Mesendoderm (in vitro differentiated cells): ENCODE results near the gene CABP4.
"Not testable (repeated sequence)": the region's sequence is repeated elsewhere in the genome, so short reads cannot be mapped to it uniquely, and the experiment has no call there.

Experiments
- DNase-seq: peaks from one replicate; pipeline ENCODE4 v3.0.0; 2013
- H2AK5ac ChIP-seq: 2 replicates; pipeline ENCODE4 v1.6.1; 2013; ENCODE audit warnings: low read length, inconsistent platforms
- H2BK120ac ChIP-seq: 2 replicates; pipeline ENCODE4 v1.6.1; 2013; ENCODE audit warnings: low read depth, mild to moderate bottlenecking, low read length, moderate library complexity, mixed read lengths
- H2BK15ac ChIP-seq: replicated peaks from 2 replicates; pipeline ENCODE4 v1.6.1; 2013; ENCODE audit warnings: low read depth, mild to moderate bottlenecking, moderate library complexity
- H2BK5ac ChIP-seq: 2 replicates; pipeline ENCODE4 v1.6.1; 2013; ENCODE audit warnings: low read length, inconsistent platforms
- H3K18ac ChIP-seq: 2 replicates; pipeline ENCODE4 v1.6.1; 2013; ENCODE audit warnings: mild to moderate bottlenecking, low read length, mixed read lengths
- H3K23ac ChIP-seq: one replicate; pipeline ENCODE4 v1.6.1; 2013; ENCODE audit warnings: low read length
- H3K27ac ChIP-seq: 2 replicates; pipeline ENCODE4 v1.5.1; 2013; ENCODE audit warnings: low read depth, mild to moderate bottlenecking, inconsistent platforms, low read length, moderate library complexity
- H3K27me3 ChIP-seq: 2 replicates; pipeline ENCODE4 v1.6.1; 2013; ENCODE audit warnings: low read length, control low read depth, mild to moderate bottlenecking, inconsistent platforms; ENCODE audit not compliant: insufficient read depth, poor library complexity
- H3K36me3 ChIP-seq: 2 replicates; pipeline ENCODE4 v1.6.1; 2013; ENCODE audit warnings: low read length, inconsistent platforms; ENCODE audit not compliant: control insufficient read depth, insufficient read depth
- H3K4ac ChIP-seq: one replicate; pipeline ENCODE4 v1.6.1; 2013; ENCODE audit warnings: low read depth, mild to moderate bottlenecking, low read length, moderate library complexity
- H3K4me1 ChIP-seq: 2 replicates; pipeline ENCODE4 v1.6.1; 2013; ENCODE audit warnings: low read depth, low read length, inconsistent platforms; ENCODE audit not compliant: control insufficient read depth
- H3K4me2 ChIP-seq: 2 replicates; pipeline ENCODE4 v1.6.1; 2013; ENCODE audit warnings: low read length
- H3K4me3 ChIP-seq: 2 replicates; pipeline ENCODE4 v1.5.1; 2013; ENCODE audit warnings: mild to moderate bottlenecking, low read length
- H3K56ac ChIP-seq: one replicate; pipeline ENCODE4 v1.6.1; 2013; ENCODE audit warnings: low read length
- H3K79me1 ChIP-seq: 2 replicates; pipeline ENCODE4 v1.6.1; 2013; ENCODE audit warnings: low read length, inconsistent platforms
- H3K79me2 ChIP-seq: 2 replicates; pipeline ENCODE4 v1.6.1; 2013; ENCODE audit warnings: mild to moderate bottlenecking, low read length; ENCODE audit not compliant: control insufficient read depth, insufficient read depth
- H3K9ac ChIP-seq: 2 replicates; pipeline ENCODE4 v1.6.1; 2013; ENCODE audit warnings: low read length, inconsistent platforms
- H4K5ac ChIP-seq: one replicate; pipeline ENCODE4 v1.6.1; 2013; ENCODE audit warnings: low read length
- H4K8ac ChIP-seq: one replicate; pipeline ENCODE4 v1.6.1; 2013; ENCODE audit warnings: low read depth, mild to moderate bottlenecking, control low read depth, low read length, moderate library complexity
- WGBS: extraction: QIAGEN DNeasy Blood & Tissue Kit; methylation state at CpG from one replicate; pipeline ENCODE4 v1.1.7; 2013; ENCODE audit warnings: low lambda C conversion rate, missing lambda C conversion rate; ENCODE audit not compliant: insufficient coverage; ENCODE audit errors: extremely low coverage; 5-methylcytosine and 5-hydroxymethylcytosine counted together

Gene CABP4

DNA sequence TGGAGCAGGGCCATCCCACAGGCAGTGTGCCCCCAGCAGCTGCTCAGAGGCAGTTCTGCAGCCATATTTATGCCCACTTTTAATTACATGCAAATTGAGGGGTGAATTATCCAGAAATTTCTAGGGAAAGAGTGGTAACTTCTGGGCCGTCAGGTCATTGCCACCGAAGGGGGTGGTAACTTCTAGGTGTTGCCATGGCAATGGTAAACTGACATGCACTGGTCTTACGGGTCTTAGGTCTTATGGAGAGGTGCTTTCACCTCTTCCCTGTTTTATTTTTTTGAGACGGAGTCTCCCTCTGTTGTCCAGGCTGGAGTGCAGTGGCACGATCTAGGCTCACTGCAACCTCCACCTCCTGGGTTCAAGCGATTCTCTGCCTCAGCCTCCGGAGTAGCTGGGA is 17.7 kb downstream of the CABP4 start:
- Histone ChIP-seq H2BK5ac (no peak overlapping the region), H3K36me3 (no peaks in the 10 kb centered on the region), H3K27me3 (no peaks in the 10 kb centered on the region), H4K5ac (no peak overlapping the region), H3K4me2 (no peak overlapping the region), H3K27ac (no peak overlapping the region), H3K9ac (no peak overlapping the region), H4K8ac (no peak overlapping the region), H3K79me1 (peaks cover 2% of the 10 kb centered on the region), H3K4ac (no peak overlapping the region), H3K79me2 (no peaks in the 10 kb centered on the region), H2AK5ac (no peak overlapping the region), H3K23ac (no peak overlapping the region), H3K56ac (no peak overlapping the region), H3K4me3 (no peak overlapping the region), H3K4me1 (peaks cover 3% of the 10 kb centered on the region), H2BK120ac (no peak overlapping the region), H3K18ac (no peak overlapping the region), H2BK15ac (no peak overlapping the region)
- WGBS, result no CpG with 5 or more reads among the region's 7 CpGs
- no peak for DNase-seq

DNA sequence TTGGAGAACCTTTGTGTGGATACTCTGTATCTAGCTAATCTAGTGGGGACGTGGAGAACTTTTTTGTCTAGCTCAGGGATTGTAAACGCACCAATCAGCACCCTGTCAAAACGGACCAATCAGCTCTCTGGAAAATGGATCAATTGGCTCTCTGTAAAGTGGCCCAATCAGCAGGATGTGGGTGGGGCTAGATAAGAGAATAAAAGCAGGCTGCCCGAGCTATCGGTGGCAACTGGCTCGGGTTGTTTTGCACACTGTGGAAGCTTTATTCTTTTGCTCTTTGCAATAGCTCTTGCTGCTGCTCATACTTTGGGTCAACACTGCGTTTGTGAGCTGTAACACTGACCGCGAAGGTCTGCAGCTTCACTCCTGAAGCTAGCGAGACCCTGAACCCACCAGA is 21.5 kb downstream of the CABP4 start:
- not testable (repeated sequence) for H2BK15ac ChIP-seq, H2BK120ac ChIP-seq, H3K4me2 ChIP-seq, H3K4me3 ChIP-seq, H4K5ac ChIP-seq, DNase-seq, H3K4ac ChIP-seq, H2AK5ac ChIP-seq, H4K8ac ChIP-seq, H3K56ac ChIP-seq, H2BK5ac ChIP-seq, H3K27me3 ChIP-seq, H3K79me2 ChIP-seq, H3K23ac ChIP-seq, H3K4me1 ChIP-seq, H3K36me3 ChIP-seq, H3K79me1 ChIP-seq, H3K27ac ChIP-seq, H3K18ac ChIP-seq, H3K9ac ChIP-seq
- no CpG with 5 or more reads among the region's 10 CpGs for WGBS

DNA sequence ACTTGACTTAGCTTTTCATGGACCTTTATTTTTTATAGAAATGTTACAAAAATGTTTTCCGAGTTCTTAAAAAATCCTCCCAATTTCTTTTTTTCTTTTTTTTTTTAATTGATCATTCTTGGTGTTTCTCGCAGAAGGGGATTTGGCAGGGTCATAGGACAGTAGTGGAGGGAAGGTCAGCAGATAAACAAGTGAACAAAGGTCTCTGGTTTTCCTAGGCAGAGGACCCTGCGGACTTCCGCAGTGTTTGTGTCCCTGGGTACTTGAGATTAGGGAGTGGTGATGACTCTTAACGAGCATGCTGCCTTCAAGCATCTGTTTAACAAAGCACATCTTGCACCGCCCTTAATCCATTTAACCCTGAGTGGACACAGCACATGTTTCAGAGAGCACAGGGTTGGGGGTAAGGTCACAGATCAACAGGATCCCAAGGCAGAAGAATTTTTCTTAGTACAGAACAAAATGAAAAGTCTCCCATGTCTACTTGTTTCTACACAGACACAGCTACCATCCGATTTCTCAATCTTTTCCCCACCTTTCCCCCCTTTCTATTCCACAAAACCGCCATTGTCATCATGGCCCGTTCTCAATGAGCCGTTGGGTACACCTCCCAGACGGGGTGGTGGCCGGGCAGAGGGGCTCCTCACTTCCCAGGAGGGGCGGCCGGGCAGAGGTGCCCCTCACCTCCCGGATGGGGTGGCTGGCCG is 22.3 kb downstream of the CABP4 start:
- H3K27ac ChIP-seq, H3K4ac ChIP-seq, H2BK120ac ChIP-seq, H3K9ac ChIP-seq, H3K4me2 ChIP-seq, H2AK5ac ChIP-seq, H3K23ac ChIP-seq, H3K18ac ChIP-seq, DNase-seq, H3K56ac ChIP-seq, H3K36me3 ChIP-seq, H3K27me3 ChIP-seq, H3K79me2 ChIP-seq, H3K79me1 ChIP-seq, H3K4me1 ChIP-seq, H4K8ac ChIP-seq, H4K5ac ChIP-seq, H2BK15ac ChIP-seq, H2BK5ac ChIP-seq, H3K4me3 ChIP-seq: not testable (repeated sequence)
- WGBS, result no CpG with 5 or more reads among the region's 16 CpGs

DNA sequence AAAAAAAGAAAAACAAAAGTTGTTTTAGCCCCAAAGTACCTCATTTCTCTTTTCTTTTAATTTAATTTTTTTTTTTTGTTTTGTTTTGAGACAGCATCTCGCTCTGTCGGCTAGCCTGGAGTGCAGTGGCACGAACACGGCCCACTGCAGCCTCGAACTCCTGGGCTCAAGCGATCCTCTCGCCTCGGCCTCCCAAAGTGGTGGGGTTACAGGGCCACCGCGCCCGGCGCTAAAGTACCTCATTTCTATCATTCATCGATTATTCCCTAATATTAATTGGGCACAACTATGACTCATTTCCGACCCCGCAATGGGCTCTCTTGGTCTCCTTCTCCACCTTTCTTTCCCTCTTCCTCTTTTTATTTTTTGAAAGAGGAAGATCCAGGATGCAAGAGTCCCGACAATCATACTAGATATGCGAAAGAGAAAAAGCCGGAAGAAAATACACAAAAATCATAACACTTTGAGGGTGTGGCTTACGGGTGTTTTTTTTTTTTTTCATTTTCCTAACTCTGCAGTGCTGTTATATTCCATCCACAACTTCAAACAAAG is 27.2 kb downstream of the CABP4 start:
- WGBS, result no CpG with 5 or more reads among the region's 19 CpGs
- no peak overlapping the region for H2AK5ac ChIP-seq
- peak overlapping the region; percentile 76 for H3K56ac ChIP-seq
- H3K23ac ChIP-seq, result no peak overlapping the region
- H3K27ac ChIP-seq, result no peak overlapping the region
- DNase-seq, result no peak
- H4K8ac ChIP-seq, result no peak overlapping the region
- H3K4me2 ChIP-seq, result peak overlapping the region; percentile 62
- H3K4me3 ChIP-seq, result no peak overlapping the region
- H2BK5ac ChIP-seq, result no peak overlapping the region
- H3K4me1 ChIP-seq, result no peaks in the 10 kb centered on the region
- no peak overlapping the region for H2BK120ac ChIP-seq
- H3K4ac ChIP-seq, result no peak overlapping the region
- H3K27me3 ChIP-seq, result no peaks in the 10 kb centered on the region
- H4K5ac ChIP-seq, result no peak overlapping the region
- peaks cover 1% of the 10 kb centered on the region for H3K79me1 ChIP-seq
- H3K79me2 ChIP-seq, result no peaks in the 10 kb centered on the region
- H3K9ac ChIP-seq, result peak overlapping the region; percentile 59
- H3K36me3 ChIP-seq, result no peaks in the 10 kb centered on the region
- no peak overlapping the region for H2BK15ac ChIP-seq
- H3K18ac ChIP-seq, result no peak overlapping the region

DNA sequence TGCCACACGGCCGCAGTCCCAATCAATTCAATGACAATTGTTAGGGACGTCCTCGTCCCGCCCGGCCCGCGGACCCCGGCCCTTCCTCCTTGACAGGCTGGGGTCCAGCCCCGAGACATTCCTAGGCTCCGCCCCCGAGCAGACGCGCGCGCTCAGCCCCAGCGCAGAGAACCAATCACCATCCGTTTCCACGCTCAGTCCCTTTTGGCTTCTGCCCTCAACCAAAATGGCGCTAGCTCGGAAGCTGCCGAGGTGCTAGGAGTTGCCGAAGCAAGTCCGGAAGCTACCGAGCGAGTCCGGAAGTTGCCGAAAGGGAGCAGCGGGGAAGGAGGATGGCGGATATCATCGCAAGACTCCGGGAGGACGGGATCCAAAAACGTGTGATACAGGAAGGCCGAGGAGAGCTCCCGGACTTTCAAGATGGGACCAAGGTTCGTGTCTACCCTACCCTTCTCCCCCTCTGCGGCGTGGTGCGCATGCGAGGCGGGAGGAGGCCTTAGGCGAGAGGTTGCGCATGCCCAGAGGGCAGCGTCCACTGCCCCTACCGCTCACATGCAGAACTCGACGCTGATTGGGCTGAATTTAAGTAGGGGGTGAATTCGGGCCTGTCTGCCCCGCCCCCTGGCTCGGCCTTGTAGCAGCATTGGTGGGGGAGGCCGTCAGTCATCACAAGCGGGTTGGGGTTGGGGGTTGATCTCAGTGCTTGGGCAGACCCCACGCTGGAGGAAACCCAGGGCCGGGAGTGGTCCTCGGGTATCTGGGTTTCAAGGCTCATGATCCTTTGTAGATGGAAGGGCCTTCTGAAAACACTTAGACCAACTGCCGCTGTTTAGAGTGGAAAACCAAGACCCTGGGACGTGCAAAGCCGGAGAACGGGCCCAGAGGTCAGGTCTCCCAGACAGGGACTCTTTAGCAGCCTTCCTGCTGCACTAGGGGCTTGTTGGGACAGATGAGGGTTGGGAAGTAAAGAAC is 28.0 kb downstream of the CABP4 start, which contains the start of gene AIP:
Gene AIP, plus strand, starts transcription at position 200 of the 972 bp plus-strand sequence. Its CDS starts 133 bp downstream, at position 333.
- H3K27me3 ChIP-seq, result no peaks in the 10 kb centered on the region
- no peak within 1 kb of the TSS for H2AK5ac ChIP-seq
- H3K9ac ChIP-seq, result peak within 1 kb of the TSS; percentile 76
- peak; percentile 99 for DNase-seq
- H3K18ac ChIP-seq, result no peak within 1 kb of the TSS
- H2BK15ac ChIP-seq, result no peak within 1 kb of the TSS
- no peaks in the 10 kb centered on the region for H3K36me3 ChIP-seq
- no peak within 1 kb of the TSS for H2BK5ac ChIP-seq
- WGBS, result no CpG with 5 or more reads among the region's 60 CpGs
- no peak within 1 kb of the TSS for H3K23ac ChIP-seq
- H4K8ac ChIP-seq, result no peak within 1 kb of the TSS
- no peak within 1 kb of the TSS for H3K4ac ChIP-seq
- peaks cover 1% of the 10 kb centered on the region for H3K79me1 ChIP-seq
- no peak within 1 kb of the TSS for H4K5ac ChIP-seq
- no peak within 1 kb of the TSS for H2BK120ac ChIP-seq
- H3K56ac ChIP-seq, result peak within 1 kb of the TSS; percentile 90
- H3K4me3 ChIP-seq, result peak within 1 kb of the TSS; percentile 56
- H3K79me2 ChIP-seq, result no peaks in the 10 kb centered on the region
- no peak within 1 kb of the TSS for H3K27ac ChIP-seq
- H3K4me1 ChIP-seq, result no peaks in the 10 kb centered on the region
- H3K4me2 ChIP-seq, result peak within 1 kb of the TSS; percentile 62
